ENCODE measurements around the gene DCXR.

Gene DCXR

DNA sequence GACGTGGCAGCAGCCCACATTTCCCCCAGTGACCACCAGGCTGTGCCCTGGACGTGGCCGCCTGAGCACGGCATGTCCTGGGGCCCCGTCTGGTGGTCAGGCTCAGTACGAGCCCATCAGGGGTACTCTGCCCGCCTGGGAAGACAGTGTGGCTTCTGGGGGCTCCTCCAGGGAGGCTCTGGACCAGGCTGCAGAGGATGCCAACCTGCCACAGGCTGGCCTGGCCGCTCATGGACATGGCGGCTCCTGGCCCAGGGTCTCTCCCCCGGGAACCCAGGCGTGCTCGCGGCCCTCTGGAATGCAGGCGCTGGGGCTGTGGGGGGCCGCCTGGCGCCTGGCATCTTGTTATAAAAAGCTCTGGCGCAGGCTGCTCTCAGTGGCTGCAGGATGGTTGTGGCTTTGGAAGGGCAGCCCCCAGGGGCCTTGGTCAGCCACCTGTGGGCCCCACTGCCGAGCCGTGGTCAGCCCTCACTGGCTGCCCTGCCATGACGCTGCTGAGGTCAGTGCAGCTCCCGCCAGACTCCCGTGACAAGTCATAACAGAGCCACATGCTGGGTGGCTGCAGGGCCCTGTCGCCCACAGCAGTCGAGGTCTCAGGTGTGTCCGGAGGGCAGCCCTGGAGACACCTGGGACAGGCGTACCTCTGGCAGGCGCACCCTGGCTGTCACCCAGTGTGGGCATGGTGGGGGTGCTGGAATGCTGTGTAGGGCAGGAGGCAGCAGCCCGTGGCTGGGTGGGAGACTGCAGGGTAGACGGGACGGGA, 29.8 kb downstream of the DCXR start:
- in situ Hi-C loops (cut with HindIII; ENCODE audit: low pct_ligation_motif_present, low pct_unique_long_range_greater_than_20kb, low sequenced_read_pairs): no loop called here
- peak; percentile 37 for DNase-seq

DNA sequence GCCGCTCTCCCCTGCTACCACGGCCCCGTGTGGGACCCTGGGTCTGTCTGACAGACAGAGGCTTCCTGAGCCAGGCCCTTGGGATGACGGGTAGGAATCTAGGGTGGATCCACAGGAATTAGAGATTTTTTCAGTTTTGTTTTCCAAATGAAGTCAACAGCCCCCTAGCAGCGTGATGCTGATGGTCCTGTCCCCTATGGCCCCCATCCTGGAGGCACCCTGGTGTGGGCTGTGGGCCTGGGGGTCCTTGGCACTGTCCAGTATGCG, 30.3 kb downstream of the DCXR start:
- in situ Hi-C loops (cut with HindIII; ENCODE audit: low pct_ligation_motif_present, low pct_unique_long_range_greater_than_20kb, low sequenced_read_pairs): no loop called here

DNA sequence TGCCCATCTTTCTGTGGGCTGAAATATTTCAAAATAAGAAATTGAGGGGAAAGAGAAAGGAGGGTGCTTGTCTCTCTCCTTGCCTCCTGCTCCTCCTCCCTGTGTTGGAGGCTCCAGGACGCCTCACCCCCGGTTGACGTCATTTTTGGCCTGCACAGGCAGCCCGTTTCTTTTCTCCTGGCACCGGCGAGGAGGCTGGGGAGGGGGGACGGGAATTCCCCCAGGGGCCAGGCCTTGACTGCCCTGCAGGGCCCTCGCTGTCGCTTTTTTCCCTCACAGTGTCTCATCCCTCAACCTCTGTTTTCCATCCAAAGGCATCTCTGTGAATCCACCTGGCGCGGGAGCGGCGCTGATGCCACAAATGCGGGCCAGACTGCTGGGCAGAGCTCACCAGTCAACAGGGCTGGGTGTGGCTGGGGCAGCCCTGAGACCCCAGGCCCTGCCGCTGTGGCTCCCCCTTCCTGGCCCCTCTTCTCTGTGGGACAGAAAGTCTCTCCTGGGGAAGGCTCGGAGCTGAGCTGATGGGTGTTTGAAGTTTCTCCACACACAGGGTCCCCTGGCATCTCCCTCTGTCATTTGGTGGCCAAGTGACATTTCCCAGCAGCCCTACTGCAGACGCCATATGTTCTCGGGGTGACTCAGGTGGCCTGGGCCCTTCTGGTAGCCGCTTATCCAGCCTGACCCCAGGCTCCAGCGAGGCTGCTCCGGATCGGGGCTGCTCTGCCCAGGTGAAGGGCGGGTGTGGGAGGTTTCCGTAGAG, 30.8 kb downstream of the DCXR start:
- peak; percentile 43 for DNase-seq
- in situ Hi-C loops (cut with HindIII; ENCODE audit: low pct_ligation_motif_present, low pct_unique_long_range_greater_than_20kb, low sequenced_read_pairs): no loop called here

More for the DNA sequence above, 30.3 kb downstream of the DCXR start:
- DNase-seq: no peak

DNA sequence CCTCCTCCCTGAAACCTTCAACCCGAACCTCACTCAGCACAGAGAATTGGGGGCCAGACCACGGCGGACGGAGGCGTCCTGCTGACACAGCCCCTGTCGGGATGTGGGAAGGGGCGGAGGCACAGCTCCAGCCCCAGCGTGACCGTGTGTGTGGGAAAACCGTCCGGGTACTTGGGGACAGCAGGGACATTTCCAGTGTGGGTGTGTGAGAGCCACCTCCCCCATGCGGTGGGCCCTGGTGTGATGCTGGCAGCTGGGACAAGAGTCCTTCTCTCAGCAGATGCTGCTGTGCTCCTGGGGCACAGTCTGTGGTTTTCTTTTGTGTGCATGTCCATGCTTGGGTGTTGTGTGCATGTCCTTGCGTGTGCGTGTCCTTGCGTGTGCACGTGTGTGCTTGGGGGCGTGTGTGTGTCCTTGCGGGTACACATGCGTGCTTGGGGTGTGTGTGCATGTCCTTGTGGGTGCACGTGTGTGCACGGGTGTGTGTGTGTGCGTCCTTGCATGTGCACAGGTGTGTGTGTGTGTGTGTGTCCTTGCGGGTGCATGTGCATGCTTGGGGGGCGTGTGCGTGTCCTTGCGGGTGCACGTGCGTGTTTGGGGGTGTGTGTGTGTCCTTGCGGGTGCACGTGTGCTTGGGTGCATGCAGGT, 31.7 kb downstream of the DCXR start:
- no peak for DNase-seq
- in situ Hi-C loops (cut with HindIII; ENCODE audit: low pct_ligation_motif_present, low pct_unique_long_range_greater_than_20kb, low sequenced_read_pairs): no loop called here

DNA sequence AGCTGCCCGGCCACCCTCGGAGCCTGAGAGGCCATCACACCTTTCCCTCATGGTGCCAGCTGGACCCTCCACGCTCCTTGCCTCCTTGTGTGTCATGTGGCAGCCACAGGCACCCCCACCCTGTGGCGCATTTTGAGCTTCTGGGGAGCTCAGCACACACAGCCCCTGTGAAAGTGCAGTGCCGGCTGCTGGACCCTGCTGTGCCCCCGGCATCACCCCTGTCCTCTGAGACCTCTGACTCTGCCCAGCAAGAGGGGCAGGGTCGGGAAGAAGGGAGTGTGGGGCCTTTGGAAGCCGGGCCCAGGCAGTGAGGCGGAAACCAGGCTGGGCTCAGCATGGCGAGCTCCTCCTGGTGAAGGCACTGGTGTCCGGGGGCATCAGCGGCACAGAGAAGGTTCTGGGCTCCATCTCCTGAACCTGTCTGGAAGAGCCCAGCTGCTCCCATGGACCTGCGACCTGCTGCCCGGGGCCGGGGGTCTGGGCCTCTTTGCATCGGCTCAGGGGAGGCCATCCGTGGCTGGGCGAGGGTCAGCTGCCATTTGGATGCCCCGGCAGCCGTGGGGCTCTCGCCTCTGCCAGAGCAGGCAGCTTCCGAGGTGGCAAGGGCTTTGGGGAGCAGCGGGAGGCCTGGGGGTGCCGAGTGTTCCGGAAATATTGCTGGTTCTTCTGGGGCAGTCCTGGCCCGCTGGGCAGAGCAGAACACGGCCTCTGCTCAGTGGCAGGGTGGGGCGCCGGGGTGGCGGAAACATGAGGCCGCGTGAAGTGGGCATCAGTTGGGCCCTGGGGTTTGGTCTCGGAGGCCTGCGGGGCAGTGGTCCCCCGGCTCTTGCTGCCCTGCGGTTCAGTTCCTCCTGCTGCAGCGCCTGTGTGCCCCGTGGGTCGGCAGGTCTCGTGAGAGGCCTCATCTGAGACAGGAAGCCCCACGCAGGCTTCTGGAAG, 32.7 kb downstream of the DCXR start:
- in situ Hi-C loops (cut with HindIII; ENCODE audit: low pct_ligation_motif_present, low pct_unique_long_range_greater_than_20kb, low sequenced_read_pairs): no loop called here

DNA sequence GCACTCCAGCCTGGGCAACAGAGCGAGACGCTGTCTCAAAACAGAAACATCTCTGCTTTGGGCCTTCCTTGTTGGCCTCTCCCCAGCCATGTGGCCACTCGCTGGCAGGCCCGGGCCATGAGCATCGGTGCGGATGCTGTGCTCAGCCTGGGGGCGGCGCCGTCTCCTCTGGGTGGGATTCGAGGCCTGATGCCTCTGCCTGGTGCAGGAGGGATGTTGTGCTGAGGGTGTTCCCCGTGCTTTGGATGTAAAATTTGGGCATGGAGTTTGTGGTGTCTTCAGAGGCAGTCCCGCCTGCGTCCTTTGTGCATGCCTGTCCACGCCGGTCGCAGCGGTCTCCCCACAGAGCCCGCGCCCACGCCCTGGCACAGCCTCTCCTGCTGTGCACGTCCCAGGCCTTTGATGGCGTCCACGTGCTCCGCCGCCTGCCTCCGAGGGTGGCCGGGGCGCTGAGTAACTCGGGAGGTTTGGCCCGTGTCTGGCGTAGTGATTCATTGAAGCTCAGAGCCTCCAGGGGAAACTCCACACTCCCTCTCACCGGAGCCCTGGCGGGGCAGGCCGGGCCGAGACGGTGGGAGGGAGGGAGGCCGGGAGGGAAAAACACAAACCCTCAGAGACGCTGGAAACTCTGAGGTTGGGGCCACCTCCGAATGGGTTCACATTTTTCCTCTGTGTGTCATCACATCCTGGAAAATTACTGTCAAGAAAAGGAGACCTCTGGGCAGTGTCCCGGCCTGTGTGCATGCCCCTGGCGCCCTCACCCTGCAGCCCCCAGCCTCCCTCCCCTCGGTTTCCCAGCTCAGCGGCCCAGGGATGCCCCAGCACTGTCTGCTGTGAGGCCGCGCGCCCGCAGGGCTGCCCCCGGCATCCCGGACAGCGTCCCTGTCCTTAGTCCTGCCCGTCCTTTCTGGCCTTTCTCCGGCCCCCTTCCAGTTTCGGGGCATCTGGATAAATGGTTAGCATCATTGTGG, 33.8 kb downstream of the DCXR start:
- in situ Hi-C loops (cut with HindIII; ENCODE audit: low pct_ligation_motif_present, low pct_unique_long_range_greater_than_20kb, low sequenced_read_pairs): no loop called here
- peak; percentile 95 for DNase-seq

More for the DNA sequence above, 32.7 kb downstream of the DCXR start:
- no peak for DNase-seq

DNA sequence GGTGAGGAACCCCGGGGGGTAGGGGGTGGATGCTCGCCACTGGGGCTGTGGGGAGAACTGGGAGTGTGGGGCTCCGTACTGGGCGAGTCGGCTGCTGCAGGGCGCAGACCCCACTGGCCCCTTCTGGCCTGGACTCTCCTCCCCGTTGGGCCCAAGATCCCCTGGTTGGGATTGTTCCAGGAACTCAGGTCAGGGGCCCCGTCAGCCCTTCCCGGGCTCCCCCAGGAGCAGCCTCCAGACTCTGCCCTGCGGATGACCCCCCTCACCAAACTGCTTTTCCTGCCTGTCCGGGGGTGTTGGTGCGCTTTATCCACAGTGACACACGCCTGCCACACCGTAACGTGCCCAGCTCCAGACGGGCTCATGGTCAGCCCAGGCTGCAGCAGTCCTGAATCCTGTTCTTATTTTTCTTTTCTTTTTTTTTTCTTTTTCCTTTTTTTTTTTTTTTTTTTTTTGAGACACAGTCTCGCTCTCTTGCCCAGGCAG, 35.9 kb downstream of the DCXR start:
- no peak for DNase-seq
- in situ Hi-C loops (cut with HindIII; ENCODE audit: low pct_ligation_motif_present, low pct_unique_long_range_greater_than_20kb, low sequenced_read_pairs): no loop called here

DNA sequence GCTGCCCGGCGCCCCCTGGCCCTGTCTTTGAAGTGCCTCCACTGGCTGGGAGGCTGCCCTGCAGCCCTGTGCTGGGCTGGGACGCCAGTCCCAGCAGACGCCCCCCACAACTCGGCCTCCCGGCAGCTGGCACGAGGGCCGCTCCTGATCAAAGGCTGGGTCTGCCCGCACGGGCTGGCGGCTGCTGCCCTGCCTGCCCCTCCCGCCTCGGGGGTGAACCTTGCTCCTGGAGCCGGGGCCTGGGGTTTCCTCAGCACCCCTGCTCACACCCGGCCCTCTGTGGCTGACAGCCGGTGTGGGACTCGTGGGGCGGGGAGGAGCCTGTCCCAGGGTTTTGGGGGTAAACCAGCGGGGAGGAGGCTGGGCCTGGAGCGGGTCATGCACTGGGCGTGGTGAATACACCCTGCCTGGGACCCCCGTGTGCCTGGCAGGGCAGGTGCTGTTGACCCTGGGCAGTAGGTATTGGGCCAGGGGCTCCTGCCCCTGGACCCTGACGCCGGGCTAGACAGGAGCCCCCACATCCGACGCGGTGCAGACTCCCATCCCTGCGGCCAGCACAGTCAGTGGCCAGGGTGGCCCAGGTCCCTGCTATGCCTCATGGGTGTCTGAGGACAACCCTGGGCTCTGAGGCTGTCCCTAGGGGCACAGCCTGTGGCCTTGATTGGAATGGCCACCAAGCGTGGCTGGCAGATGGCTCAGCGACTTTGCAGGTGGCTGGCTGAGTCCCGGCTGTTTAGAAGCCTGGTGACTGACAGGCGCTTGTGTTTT, 36.5 kb downstream of the DCXR start:
- no peak for DNase-seq
- in situ Hi-C loops (cut with HindIII; ENCODE audit: low pct_ligation_motif_present, low pct_unique_long_range_greater_than_20kb, low sequenced_read_pairs): no loop called here

DNA sequence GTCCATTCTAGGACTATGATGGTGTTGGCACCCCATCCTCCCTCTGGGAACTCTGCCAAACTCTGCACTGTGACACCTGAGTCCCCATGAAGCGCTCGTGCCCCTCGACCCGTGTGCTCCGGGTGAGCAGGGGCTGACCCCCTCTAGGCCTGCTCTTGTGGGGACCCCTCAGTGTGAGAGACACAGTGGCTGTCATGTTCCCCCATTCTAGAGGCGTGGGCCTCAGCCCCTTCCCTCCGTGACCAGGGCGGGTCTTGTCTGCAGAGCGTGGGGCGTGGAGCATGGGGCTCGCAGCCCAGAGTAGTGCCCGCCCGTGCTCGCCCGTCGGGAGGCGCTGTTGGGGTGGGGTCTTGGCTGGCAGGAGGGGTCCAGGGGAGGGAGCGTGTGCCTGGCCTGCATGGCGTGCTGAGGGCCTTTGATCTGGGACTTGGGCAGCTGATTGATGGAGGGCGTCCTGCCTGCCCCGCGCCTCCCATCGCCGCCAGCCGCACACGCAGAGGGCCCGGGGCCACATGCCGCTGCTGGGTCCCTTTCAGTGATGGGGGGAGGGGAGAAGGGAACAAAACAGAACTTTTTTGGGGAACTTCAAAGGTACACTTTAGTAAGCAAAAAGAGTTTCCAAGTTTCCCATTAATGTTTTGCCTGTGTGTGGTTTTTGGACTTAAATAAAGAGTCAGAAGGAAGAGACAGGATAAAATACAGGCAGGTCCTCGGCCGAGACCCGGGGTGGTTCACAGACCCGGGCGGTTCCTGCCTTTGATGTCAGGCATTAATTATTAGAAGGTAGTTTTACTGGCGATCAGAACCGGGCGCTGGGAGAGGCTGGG, 37.3 kb downstream of the DCXR start:
- in situ Hi-C loops (cut with HindIII; ENCODE audit: low pct_ligation_motif_present, low pct_unique_long_range_greater_than_20kb, low sequenced_read_pairs): no loop called here

DNA sequence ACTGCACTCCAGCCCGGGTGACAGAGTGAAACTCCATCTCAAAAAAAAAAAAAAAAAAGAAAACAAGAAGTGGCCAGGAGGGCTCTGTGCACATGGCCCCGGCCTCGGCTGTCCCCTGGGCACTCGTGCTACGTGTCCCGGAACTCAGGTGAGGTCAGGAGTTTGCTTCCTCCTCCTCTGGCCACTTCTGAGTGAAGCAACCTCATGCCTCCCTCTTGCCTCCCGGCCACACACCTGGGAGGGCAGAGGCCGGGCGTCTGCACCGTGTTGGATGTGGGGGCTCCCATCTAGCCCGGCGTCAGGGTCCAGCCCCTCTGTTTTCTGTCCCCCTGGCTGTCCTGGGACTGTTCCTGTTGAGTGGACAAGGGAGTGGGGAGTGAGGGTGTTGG, 37.9 kb downstream of the DCXR start:
- DNase-seq: no peak

More for the DNA sequence above, 37.3 kb downstream of the DCXR start:
- no peak for DNase-seq

DNA sequence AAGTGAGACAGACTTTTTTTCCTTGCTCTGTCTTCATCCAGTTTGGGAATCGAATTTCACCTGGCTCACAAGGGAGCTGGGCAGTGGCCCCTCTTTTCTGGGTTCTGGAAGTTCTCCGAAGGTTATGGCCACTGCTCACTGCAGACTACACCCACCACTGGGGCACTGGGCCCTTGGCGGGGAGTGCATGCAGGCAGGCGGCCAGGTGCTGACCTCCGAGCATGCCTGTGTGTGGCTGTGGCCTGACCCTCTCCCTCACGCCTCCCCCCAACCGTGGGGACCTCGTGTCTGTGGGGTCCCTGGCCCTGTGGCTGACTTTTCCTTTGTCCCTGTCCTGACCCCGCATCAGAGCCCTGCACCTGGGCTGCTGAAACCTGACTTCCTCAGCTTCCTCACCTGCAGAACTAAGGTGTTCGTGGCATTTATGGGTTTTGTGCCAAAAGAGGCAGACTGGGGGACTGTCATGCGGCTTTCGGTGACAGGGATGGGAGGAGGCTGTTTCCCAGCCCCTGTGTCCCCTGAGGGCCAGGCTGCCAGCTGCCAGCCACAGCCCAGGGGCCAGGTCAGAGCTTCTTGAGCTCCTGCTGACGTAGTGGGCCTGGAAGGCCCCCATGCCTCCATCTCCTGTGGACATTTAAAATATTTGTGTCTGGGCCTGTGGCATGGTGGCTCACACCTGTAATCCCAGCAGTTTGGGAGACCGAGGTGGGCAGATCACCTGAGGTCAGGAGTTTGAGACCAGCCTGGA, 38.6 kb downstream of the DCXR start:
- no peak for DNase-seq
- in situ Hi-C loops (cut with HindIII; ENCODE audit: low pct_ligation_motif_present, low pct_unique_long_range_greater_than_20kb, low sequenced_read_pairs): no loop called here

More for the DNA sequence above, 37.9 kb downstream of the DCXR start:
- in situ Hi-C loops (cut with HindIII; ENCODE audit: low pct_ligation_motif_present, low pct_unique_long_range_greater_than_20kb, low sequenced_read_pairs): no loop called here

DNA sequence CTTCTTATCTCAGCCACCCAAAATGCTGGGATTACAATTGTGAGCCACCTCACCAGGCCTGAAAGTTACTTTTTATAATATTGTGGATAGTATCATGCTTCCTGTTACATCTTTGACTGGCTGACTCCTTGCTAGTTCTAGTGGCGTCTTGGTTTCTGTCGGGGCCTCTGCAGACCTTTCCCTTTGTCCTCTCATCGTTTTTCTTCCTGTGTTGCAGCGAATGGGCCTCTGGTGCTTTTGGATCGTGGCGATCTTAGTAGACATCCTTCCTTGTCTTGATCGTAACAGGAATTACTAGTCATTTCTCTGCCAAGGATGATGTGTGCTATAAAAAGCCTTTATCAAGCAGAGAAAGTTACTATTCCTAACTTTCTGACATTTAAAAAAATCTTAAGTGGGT, 39.3 kb downstream of the DCXR start:
- no peak for DNase-seq
- in situ Hi-C loops (cut with HindIII; ENCODE audit: low pct_ligation_motif_present, low pct_unique_long_range_greater_than_20kb, low sequenced_read_pairs): no loop called here

DNA sequence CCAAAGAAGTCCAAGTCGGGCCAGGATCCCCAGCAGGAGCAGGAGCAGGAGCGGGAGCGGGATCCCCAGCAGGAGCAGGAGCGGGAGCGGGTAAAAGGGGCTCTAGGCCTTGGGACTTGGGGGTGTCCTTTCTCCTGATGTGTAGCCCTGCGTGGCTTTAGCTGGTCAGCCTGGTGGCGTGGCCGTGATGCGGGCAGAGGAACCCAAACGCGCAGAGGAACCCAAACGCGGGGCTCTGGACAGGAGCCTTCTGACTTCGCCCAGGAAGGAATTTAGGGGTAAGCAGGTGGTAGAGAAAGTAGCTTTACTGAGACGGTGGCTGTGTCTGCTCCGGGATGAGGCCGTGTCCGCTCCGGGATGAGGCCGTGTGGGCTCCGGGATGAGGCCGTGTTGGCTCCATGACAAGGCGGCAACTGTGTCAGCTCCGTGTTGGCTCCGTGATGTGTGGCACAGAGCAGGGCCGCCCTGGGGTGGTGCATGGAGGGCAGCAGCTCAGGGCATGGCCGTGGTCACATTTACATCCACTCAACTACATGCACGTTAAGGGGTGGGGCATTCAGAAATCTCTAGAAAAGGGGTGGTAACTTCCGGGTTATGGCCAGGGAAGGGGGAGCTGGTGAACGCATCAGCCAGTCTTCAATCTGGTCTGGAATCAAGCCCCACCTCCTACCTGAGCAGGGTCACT, 40.6 kb downstream of the DCXR start:
- no peak for DNase-seq
- in situ Hi-C loops (cut with HindIII; ENCODE audit: low pct_ligation_motif_present, low pct_unique_long_range_greater_than_20kb, low sequenced_read_pairs): no loop called here

DNA sequence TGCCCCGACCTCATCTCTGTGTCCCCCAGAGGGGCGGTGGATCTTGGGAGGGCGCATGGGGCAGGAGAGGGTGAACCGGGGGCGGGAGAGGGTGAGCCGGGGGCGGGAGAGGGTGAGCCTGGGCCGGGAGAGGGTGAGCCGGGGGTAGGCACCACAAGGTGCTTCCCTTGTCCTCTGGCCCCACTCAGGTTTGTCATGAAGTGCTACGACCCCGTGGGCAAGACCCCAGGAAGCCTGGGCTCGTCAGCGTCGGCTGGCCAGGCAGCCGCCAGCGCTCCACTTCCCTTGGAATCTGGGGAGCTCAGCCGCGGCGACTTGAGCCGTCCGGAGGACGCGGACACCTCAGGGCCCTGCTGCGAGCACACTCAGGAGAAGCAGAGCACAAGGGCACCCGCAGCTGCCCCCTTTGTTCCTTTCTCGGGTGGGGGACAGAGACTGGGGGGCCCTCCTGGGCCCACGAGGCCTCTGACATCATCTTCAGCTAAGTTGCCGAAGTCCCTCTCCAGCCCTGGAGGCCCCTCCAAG, 41.2 kb downstream of the DCXR start:
- in situ Hi-C loops (cut with HindIII; ENCODE audit: low pct_ligation_motif_present, low pct_unique_long_range_greater_than_20kb, low sequenced_read_pairs): no loop called here
- DNase-seq: no peak
